Testis (tissue), 2 donors: Measurements from ENCODE around the gene TFEB.

Source experiments
- CTCF ChIP-seq, 3 experiments: fragments of 450-650 bp in 2 of 3; fragments of 200-600 bp in 1 of 3; sonication (generic) in 1 of 3; IDR thresholded peaks; one replicate each; pipeline ENCODE4 v1.5.1; 2016 to 2019; ENCODE audit warnings: antibody characterized with exemption in 3 of 3, mild to moderate bottlenecking in 2 of 3, moderate library complexity in 1 of 3
- POLR2A ChIP-seq: fragments of 450-650 bp; IDR thresholded peaks from one replicate; pipeline ENCODE4 v1.6.1; 2017; ENCODE audit warnings: antibody characterized with exemption, mild to moderate bottlenecking, moderate library complexity

DNA sequence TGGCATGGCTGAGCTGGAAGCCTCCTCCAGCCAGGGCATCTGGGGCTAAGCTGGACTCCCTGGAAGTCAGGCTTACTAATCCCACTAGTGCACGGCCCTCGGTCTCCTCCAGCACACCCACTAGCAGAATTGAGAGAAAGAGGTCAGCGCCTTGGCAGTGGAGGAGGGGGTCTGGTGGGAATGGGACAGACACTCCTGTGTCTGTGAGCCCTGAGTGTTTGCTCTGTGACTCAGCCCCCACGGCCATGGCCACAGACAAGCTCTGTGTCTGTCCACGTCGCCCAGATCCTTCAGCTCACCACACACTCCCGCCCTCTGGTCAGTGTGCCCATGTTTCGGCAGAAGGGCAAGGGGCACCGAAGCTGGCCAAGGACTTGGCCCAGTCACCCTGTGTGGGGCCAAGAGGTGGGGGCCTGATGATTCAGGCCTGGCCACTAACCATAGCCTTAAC lies 88.3 kb downstream of the TFEB start:
- no peak for TF ChIP-seq POLR2A
- no peak for TF ChIP-seq CTCF (IDR thresholded peaks at IDR 0.05)
